Stromal cell of bone marrow (primary cell): ENCODE results near the gene P4HB.

Source experiments
- DNase-seq: peaks from one replicate; pipeline ENCODE4 v3.0.0-alpha.2; 2012; ENCODE audit warnings: low read depth

The P4HB gene

GRCh38 chr17:81810892-81811704 is 49.2 kb downstream of the P4HB start:
- no peak for DNase-seq

- DNase-seq = no peak
Observed at GRCh38 chr17:81810476-81810875, 49.9 kb downstream of the P4HB start.

GRCh38 chr17:81809556-81809998 is 50.8 kb downstream of the P4HB start:
- no peak for DNase-seq

- DNase-seq = no peak
Observed at GRCh38 chr17:81808778-81809555, 51.4 kb downstream of the P4HB start.

- no peak for DNase-seq
Observed at GRCh38 chr17:81807839-81808238, 52.5 kb downstream of the P4HB start.

GRCh38 chr17:81807210-81807719 is 53.1 kb downstream of the P4HB start:
- DNase-seq = no peak

- no peak for DNase-seq
Observed at GRCh38 chr17:81806461-81807209, 53.7 kb downstream of the P4HB start.

GRCh38 chr17:81805707-81806460 is 54.5 kb downstream of the P4HB start:
- no peak for DNase-seq

- DNase-seq = no peak
Observed at GRCh38 chr17:81804559-81805399, 55.6 kb downstream of the P4HB start.

GRCh38 chr17:81803728-81804558 is 56.4 kb downstream of the P4HB start, which contains the start of gene GCGR:
TSS of gene GCGR (plus strand) at chr17:81804150. CDS start at chr17:81809019, 4,869 bp downstream.
- no peak for DNase-seq

- no peak for DNase-seq
Observed at GRCh38 chr17:81802856-81803643, 57.3 kb downstream of the P4HB start.

GRCh38 chr17:81802048-81802758 is 58.1 kb downstream of the P4HB start:
- DNase-seq = no peak

- no peak for DNase-seq
Observed at GRCh38 chr17:81801327-81801726, 59.0 kb downstream of the P4HB start.

GRCh38 chr17:81794509-81794908 is 65.8 kb downstream of the P4HB start:
- DNase-seq = no peak

- DNase-seq = no peak
Observed at GRCh38 chr17:81794074-81794476, 66.3 kb downstream of the P4HB start.
